Measurements from ENCODE around the gene PFDN1.

Gene PFDN1

GRCh38 chr5:140248414-140248813 is 54.5 kb downstream of the PFDN1 start:
- TF ChIP-seq POLR2AphosphoS5 (IDR thresholded peaks at IDR 0.05; ENCODE audit: low read depth), result no peak
- no peak for TF ChIP-seq SPI1 (IDR thresholded peaks at IDR 0.05; ENCODE audit: borderline replicate concordance, low read depth)
- no peak for TF ChIP-seq CTCF (IDR thresholded peaks at IDR 0.05; ENCODE audit: insufficient read depth, low read length)
- no peak for TF ChIP-seq REST (IDR thresholded peaks at IDR 0.05; ENCODE audit: insufficient replicate concordance, low read depth)
- TF ChIP-seq GABPA (IDR thresholded peaks at IDR 0.05; ENCODE audit: low read depth), result no peak
- Histone ChIP-seq H3K27me3 (ENCODE audit: insufficient read depth, poor library complexity, severe bottlenecking) (no peaks in the 10 kb centered on the region), H3K27ac (replicated peaks) (no peak overlapping the region), H3K4me3 (replicated peaks; ENCODE audit: insufficient read depth, low read length) (no peak overlapping the region)
- no peak for DNase-seq (ENCODE audit: low read depth in 1 of 2, low spot score in 1 of 2)

- Histone ChIP-seq H3K27ac (replicated peaks) (no peak overlapping the region), H3K27me3 (ENCODE audit: insufficient read depth, poor library complexity, severe bottlenecking) (no peaks in the 10 kb centered on the region), H3K4me3 (replicated peaks; ENCODE audit: insufficient read depth, low read length) (no peak overlapping the region)
- no peak for DNase-seq (ENCODE audit: low read depth in 1 of 2, low spot score in 1 of 2)
- TF ChIP-seq CTCF (IDR thresholded peaks at IDR 0.05; ENCODE audit: insufficient read depth, low read length) (no peak), REST (IDR thresholded peaks at IDR 0.05; ENCODE audit: insufficient replicate concordance, low read depth) (no peak), SPI1 (IDR thresholded peaks at IDR 0.05; ENCODE audit: borderline replicate concordance, low read depth) (no peak), POLR2AphosphoS5 (IDR thresholded peaks at IDR 0.05; ENCODE audit: low read depth) (no peak), GABPA (IDR thresholded peaks at IDR 0.05; ENCODE audit: low read depth) (no peak)
These were observed 56.4 kb downstream of the PFDN1 start for GRCh38 chr5:140246378-140247122.

- no peak for DNase-seq (ENCODE audit: low read depth in 1 of 2, low spot score in 1 of 2)
- H3K27me3 ChIP-seq (ENCODE audit: insufficient read depth, poor library complexity, severe bottlenecking), result no peaks in the 10 kb centered on the region
- H3K4me3 ChIP-seq (replicated peaks; ENCODE audit: insufficient read depth, low read length), result no peak overlapping the region
- TF ChIP-seq CTCF (IDR thresholded peaks at IDR 0.05; ENCODE audit: insufficient read depth, low read length), result no peak
- TF ChIP-seq REST (IDR thresholded peaks at IDR 0.05; ENCODE audit: insufficient replicate concordance, low read depth), result no peak
- TF ChIP-seq GABPA (IDR thresholded peaks at IDR 0.05; ENCODE audit: low read depth), result no peak
- TF ChIP-seq SPI1 (IDR thresholded peaks at IDR 0.05; ENCODE audit: borderline replicate concordance, low read depth), result no peak
- TF ChIP-seq POLR2AphosphoS5 (IDR thresholded peaks at IDR 0.05; ENCODE audit: low read depth), result no peak
- no peak overlapping the region for H3K27ac ChIP-seq (replicated peaks)
These were observed 57.0 kb downstream of the PFDN1 start for GRCh38 chr5:140245926-140246325.

All from HL-60 (cell line).